GM12865 (cell line): ENCODE data around the gene VPS16.

ENCODE experiments used
- DNase-seq: peaks from one replicate; pipeline ENCODE4 v3.0.0; 2010; ENCODE audit warnings: low read depth
- H3K4me3 ChIP-seq: 2 replicates; pipeline ENCODE4 v1.5.1; 2011; ENCODE audit warnings: mild to moderate bottlenecking, low read depth, low read length, control low read depth
- TF ChIP-seq, protein P1 (sequence below): IDR thresholded peaks from 2 replicates; pipeline ENCODE4 v1.5.1; 2011; ENCODE audit warnings: low read length, control low read depth, low read depth, inconsistent platforms; ENCODE audit not compliant: insufficient read depth; ENCODE audit errors: missing control alignments

Gene VPS16

DNA sequence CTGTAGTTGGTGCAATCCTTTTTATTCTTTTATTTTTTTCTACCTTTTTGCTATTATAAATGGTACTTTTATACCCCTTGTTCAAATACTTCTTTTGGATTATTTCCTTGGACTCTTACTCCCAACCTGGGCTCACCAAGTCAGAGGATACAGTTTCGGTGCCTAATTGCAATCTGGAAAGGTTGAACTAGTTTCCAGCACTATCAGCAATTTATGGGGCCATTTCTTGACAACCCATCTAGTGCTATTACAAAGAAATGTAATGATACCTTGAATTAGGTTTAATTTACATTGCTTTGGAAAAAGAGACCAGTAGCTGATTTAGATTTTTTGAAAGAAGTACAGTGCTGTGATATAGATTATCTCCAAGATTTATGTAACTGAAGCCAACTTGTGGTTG, 38.0 kb downstream of the VPS16 start:
- no peak for DNase-seq
- TF ChIP-seq, protein P1, sequence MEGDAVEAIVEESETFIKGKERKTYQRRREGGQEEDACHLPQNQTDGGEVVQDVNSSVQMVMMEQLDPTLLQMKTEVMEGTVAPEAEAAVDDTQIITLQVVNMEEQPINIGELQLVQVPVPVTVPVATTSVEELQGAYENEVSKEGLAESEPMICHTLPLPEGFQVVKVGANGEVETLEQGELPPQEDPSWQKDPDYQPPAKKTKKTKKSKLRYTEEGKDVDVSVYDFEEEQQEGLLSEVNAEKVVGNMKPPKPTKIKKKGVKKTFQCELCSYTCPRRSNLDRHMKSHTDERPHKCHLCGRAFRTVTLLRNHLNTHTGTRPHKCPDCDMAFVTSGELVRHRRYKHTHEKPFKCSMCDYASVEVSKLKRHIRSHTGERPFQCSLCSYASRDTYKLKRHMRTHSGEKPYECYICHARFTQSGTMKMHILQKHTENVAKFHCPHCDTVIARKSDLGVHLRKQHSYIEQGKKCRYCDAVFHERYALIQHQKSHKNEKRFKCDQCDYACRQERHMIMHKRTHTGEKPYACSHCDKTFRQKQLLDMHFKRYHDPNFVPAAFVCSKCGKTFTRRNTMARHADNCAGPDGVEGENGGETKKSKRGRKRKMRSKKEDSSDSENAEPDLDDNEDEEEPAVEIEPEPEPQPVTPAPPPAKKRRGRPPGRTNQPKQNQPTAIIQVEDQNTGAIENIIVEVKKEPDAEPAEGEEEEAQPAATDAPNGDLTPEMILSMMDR = no peak
- H3K4me3 ChIP-seq = no peak overlapping the region

DNA sequence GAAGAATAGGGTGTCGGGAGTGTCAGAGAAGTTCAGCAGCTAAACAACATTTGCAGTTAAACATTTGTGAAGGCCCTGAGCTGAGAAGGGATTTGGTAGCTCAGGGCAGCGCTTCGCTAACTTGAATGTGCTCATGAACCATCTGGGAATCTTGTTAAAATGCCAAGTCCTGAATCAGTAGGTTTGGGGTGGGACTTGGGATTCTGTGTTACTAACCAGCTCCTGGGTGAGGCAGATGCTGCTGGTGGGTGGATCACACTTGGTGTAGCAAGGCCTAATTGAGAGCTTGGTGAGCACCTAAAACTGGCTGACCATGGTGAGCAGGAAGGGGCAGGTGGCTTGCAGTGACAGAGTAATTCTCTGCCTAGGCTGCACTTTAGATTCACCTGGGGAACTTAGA, 38.6 kb downstream of the VPS16 start:
- TF ChIP-seq, protein P1 = no peak
- no peak for DNase-seq
- H3K4me3 ChIP-seq = no peak overlapping the region

DNA sequence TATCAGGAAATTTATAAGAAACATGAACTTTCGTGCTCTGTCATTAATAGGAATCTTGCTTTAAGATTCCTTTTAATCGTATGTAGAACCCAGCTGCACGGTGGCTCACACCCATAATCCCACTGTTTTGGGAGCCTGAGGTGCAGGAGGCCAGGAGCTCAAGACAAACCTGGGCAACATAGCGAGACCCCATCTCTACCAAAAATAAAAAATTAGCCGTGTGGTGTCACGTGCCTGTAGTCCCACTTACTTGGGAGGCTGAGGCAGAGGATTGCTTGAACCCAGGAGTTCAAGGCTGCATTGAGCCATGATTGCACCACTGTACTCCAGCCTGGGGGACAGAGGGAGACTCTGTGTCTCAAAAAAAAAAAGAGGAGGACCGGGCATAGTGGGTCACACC, 40.1 kb downstream of the VPS16 start:
- TF ChIP-seq, protein P1 = no peak
- H3K4me3 ChIP-seq = no peak overlapping the region
- DNase-seq = no peak

DNA sequence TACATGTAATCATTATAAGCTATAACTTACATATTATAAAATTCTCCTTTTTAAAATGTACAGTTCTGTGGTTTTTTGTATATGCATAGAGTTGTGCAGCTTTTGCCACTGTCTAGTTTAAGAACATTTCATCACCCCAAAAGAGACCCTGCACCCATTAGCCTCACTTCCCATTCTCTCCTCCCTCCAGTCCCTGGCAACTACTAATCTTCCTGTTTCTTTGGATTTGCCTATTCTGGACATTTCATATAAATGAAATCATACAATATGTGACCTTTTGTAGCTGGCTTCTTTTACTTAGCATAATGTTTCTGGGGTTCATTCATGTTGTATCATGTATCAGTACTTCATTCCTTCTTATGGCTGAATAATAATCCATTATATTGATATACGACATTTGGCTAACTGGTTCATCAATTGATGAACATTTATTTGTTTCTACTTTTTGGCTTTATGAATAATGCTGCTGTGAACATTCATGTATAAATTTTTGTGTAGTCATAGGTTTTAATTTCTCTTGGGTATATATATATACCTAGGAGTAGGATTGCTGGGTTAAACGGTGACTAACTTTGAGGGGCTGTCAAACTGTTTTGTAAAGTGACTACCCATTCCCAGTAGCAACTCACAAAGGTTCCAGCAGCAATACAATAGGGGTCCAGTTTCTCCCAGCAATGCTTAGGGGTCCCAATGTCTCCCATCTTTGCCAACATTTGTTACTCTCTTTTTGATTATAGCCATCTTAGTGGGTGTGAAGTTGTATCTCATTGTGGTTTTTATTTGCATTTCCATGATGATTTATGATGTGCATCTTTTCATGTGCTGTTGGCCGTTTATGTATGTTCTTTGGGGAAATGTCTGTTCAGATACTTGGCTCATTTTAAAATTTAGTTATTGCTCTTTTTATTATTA, 43.4 kb downstream of the VPS16 start:
- no peak overlapping the region for H3K4me3 ChIP-seq
- DNase-seq = no peak
- TF ChIP-seq, protein P1 = no peak

DNA sequence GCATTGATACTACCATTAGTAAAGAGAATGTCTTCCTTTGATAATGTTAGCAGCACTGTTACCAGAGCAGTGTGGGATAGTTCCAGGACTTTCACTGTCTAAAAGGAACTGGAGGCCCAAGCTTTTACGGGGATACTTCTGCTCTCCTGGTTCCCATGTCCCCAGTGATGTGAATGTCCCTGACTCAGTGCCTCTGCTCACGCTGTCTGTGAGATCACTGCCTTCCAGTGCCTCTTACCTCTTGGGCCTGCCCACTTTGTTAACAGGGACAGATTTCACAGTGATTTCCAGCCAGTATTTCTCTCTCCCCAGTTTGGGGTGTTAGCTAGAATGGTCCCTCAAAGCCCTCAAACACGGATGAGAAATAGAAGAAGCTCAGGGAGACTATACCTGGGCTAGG, 47.2 kb downstream of the VPS16 start:
- DNase-seq = no peak
- TF ChIP-seq, protein P1 = no peak
- H3K4me3 ChIP-seq = no peak overlapping the region

DNA sequence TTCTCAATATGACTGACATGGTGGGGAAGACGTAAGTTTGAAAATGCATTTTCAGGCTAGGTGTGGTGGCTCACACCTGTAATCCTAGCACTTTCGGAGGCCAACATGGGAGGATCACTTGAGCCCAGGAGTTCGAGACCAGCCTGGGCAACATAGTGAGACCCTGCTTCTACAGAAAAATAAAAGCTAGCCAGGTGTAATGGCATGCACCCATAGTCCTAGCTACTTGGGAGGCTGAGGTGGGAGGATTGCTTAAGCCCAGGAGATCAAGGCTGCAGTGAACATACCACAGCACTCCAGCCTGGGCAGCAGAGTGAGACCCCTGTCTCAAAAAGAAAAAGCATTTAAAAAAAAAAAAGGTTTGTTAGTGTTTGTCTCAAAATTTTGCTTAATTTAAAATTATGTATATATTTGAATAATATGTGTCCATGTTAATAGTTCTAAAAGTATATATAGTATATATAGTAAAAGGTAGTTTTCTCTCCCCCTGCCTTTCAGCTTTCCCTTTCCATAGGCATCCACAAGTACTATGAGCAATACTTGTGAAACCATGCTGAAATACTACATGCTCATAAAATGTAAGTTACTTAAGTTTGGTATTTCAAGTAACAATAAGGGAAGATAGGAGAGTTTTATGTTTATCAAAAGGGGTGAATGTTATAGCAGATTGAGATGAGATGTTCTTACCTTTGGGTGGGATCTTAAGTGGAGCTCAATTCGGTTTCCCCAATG, 47.8 kb downstream of the VPS16 start:
- H3K4me3 ChIP-seq = no peak overlapping the region
- DNase-seq = no peak
- TF ChIP-seq, protein P1 = no peak
